HK-2 (cell line): ENCODE measurements around the gene SNORC.
"Not testable (repeated sequence)": the region's sequence is repeated elsewhere in the genome, so short reads cannot be mapped to it uniquely, and the experiment has no call there.

Experiments
- DNase-seq: peaks from one replicate; pipeline ENCODE4 v3.0.0-alpha.2; 2018; ENCODE audit not compliant: unreplicated experiment

Gene SNORC

DNA sequence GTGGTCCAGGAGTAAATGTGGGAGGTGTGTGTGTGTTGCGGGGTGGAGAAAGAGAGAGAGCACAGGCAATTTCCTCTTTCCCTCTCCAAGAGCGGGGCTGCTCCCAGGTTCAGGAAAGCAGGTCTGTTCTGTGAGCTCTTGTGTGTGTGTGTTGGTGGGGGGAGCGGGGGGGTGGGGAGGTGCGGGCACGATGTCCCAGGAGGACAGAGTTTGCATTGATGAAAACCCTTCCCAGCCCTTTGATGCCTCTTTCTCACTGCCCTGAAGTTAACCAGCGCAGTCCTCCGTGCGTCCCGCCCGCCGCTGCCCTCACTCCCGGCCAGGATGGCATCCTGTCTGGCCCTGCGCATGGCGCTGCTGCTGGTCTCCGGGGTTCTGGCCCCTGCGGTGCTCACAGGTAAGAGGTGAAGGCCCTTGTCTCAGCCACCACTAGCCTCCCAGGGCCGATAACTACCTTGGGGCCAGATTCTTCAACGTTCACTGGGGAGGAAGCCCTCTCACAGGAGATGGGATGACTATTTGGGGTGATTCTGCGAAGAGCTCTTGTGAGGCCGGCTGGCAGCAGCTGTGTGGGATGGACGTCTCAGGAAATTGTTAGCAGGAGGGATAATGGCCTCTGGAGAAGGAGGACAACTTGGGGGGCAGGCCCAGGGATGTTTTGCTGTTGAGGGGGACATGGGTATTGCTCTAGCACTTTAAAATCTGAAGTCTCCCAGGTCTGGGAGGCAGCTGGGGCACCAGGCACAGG lies at the start of gene SNORC:
TSS of gene SNORC (plus strand) at position 247 of the 748 bp plus-strand sequence. CDS start at position 325, 78 bp downstream.
- no peak for DNase-seq

DNA sequence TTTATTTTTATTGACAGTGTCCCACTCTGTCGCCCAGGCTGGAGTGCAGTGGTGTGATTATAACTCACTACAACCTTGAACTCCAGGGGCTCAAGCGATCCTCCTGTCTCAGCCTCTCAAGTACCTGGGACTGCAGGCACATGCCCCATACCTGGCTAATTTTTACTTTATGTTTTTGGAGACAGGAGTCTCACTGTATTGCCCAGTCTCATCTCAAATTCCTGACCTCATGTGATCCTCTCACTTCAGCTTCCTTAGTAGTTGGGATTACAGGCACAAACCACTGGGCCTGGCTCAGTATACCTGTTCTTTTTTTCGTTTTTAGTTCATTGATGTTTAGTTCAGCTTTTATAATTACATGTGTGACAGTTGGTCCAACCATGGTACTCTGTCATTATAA lies 40.1 kb upstream of the SNORC start:
- no peak for DNase-seq

DNA sequence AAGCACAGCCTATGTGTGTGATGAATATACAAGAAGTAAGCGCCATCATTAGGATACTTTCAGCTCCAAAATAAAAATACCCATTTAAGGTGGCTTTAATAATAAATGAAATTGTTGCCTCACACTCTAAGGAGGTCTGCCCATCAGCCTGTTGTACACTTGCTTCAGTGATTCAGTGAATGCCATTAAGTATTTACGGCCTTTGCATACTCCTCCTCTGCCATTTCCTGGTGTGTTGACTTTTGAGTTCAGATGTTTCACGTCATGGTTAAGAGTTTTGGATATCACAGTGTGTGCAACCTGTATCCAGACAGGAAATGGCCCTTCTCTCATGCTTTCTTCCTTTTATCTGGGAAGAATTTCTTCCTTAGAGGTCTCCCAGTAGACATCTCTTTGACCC lies 38.6 kb upstream of the SNORC start:
- no peak for DNase-seq

DNA sequence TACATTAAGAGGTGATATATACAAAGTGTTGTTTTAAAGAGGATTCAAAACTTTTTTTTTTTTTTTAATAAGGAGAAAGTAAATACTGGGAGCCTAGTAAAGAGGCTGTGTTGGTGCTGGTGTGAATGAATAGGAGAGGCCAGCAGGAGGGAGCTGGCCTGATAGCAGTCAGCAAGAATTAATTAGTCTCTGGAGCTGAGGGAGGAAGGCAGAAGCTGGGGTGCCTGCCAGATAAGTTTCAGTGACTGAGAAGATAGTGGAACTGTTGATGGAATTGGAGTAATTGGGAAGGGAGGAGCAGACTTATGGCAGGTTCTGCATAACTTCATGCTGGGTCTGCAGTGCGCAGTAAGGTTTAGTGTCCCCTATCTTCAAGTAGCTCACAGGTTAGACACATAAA lies 36.2 kb upstream of the SNORC start:
- no peak for DNase-seq

DNA sequence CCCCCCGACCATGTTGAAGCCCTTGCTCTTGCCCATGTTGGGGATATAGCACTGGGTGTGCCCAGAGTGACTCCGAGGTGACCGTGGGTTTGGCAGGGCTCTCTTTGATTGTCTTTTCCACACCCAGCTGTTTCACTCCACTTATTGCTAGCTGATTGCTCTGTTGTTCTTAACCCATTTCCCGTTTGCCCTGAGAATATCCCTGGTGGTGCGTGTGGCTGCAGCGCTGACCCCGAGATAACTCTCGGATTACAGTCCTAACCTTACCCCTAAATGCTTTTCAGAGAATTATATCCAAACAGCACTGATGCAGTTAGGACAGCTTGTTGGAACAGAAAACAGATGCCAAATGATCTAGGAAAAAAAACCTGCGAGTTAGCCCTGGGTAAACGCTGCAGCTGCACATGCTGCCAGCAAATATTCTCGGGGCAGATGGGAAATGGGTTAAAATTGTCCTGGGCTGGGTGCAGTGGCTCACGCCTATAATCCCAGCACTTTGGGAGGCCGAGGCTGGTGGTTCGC lies 34.3 kb upstream of the SNORC start:
- DNase-seq, result no peak

DNA sequence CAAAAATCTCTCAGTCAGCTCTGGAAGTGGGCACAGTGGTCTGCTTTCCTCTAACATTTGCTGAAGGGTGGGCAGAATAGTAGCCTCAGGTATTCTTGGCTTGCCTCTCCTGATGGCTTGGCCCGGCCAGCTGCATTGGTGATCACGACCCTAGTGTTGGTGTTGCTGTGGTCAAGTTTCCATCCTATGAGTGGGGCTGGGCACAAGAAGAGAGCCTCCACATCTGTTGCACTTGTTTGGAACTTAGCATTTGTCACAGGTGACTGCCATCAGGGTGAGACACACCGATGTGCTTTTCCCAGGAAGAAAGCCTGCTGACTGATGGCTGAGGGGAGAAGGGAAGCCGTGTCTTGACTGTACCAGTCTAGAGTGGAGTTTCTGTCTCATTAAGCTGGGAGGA lies 33.1 kb upstream of the SNORC start:
- DNase-seq, result no peak

DNA sequence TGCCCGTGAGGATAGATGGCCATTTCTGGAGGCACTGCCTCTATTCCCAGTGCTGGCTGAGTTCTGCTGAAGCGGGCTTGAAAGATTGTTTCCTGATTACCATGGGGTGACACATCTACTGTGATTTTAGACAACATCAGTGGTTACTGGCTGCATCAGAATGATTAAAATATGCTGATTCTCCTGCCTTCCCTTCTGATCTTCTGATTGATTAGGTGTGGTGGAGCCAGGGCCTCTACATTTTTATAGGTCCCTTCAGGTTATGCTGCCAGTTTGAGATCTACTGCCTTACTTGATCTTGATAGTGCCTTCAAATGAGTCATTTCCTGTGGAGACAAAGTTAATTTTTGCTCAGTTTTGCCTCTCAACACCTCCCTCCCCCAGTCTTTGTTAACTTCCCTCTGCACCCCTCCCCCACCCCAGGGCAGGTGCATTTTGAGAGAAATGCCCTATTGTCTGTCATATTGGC lies 31.6 kb upstream of the SNORC start:
- DNase-seq, result no peak

DNA sequence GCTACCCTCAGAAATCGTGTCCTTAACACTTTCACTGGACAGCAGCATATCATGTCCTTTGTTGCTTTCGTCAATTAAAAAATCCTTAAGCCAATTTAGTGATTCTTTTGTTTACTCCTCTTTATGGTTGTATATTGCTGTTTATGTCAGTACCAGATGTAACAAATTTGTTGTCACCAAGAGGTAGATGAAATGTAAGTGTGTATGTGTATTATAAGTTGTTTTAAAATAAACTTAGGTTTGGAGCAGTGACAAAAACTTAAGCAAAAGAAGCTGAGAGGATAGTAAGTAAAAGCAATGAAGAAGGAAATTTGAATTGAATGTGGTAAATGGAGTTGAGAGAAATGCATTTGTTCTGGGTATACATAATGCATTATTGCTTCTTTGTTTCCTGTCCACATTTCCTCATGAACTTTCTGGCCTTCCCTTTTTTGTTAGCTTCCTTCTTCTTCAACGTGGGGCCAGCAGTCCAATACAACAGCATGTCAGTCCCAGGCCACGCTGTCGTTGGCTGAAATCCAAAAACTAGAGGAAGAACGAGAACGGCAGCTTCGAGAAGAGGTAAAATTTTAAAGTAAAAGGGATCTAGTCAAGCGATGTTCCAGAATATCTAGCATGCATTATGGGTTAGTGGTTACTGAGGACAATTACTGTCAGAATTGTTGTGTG lies 30.5 kb upstream of the SNORC start:
- no peak for DNase-seq

DNA sequence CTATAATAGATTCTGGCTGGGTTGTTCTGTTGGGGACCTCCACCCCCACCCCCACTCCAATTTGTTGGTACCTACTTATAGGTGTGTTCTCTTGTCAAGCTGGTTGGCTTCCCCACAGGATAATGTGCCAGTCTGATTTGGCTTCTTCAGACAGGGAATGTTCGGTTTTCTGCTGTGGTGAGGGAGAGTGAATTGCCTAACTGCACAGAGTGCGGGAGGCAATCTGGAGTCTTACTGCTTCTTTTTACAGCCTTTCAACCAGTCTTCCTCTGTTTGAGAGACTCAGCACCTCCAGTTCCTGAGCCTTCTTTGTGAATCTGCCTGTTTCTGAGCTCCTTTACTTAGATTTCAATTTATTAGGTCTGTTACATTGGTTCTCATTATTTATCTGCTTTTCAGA lies 27.4 kb upstream of the SNORC start:
- DNase-seq, result no peak

DNA sequence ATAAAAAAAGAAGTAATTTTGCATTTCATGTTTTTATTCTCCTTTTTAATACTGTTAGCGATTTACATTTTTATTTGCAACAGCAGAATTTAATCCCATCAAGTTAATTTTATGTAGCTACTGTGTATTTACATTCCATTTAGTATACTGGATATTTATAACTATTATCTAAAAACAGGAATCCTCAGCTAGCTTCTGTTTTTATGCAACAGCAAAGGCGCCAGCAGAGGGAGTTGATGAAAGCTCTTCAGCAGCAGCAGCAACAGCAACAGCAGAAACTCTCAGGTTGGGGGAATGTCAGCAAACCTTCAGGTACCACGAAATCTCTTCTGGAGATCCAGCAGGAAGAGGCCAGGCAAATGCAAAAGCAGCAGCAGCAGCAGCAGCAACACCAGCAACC lies 26.2 kb upstream of the SNORC start:
- DNase-seq, result no peak

DNA sequence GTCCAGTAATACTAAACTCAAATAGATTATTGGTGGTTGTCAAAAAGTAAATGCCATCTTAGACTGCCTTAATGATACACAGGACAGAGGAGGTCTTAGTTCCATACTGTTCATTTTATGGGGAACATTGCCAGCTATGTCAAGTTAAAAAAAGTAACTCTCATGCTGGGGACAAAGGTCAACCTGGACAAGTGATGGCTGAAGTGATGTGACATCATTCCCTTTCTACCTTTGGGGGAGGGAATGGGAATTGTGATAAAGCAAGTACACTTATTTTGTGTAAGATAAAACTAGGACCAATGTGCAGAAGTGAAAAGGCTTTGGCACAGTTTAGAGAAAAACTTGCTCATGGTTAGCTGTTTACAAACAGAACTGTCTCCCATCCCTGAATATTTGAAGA lies 24.0 kb upstream of the SNORC start:
- DNase-seq, result no peak

DNA sequence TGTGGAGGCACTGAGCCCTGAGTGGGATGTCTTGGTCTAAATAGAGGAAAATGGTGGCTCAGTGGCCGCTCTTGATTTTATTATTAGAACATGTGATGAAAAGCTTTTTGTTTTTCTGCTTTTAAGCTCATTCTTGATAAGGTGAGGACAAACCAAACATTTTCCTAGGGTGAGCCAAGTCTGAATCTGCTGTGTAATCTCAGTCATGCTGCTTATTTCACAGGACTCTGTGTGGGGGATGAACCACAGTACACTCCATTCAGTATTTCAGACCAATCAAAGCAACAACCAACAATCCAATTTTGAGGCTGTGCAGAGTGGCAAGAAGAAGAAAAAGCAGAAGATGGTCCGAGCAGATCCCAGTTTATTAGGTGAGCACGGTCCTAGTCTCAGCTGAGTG lies 20.0 kb upstream of the SNORC start:
- DNase-seq, result no peak

DNA sequence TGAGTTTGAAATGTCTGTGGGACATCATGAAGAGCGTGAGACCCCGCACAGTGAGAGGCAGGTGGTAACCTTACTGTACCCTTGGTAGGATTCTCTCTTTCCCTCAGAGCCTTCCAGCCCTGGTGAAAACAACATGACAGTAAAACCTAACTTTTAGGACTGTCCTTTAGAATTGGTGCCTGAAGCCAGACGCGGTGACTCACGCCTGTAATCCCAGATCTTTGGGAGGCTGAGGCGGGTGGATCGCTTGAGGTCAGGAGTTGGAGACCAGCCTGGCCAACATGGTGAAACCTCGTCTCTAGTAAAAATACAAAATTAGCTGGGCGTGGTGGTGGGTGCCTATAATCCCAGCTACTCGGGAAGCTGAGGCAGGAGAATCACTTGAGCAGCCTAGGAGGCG lies 18.0 kb upstream of the SNORC start:
- DNase-seq, result not testable (repeated sequence)

DNA sequence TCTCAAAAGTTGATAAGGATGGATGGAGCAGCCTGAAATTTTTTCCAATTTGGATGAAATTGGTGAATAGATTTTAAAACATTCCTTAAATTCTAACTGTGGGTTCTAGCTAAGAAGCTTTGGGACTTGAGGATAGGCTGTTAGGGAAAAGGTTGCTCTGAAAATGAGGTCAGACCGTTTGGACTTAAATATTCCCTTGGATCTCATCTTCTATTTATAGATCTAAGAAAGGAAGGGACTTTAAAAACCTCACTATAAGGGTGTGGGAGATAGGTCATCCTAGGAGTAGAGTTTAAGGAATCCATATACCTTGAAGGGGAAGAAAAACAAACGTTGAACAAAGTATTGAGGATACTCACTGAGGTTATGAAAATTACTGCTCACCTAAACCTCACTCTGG lies 17.4 kb upstream of the SNORC start:
- DNase-seq, result no peak

DNA sequence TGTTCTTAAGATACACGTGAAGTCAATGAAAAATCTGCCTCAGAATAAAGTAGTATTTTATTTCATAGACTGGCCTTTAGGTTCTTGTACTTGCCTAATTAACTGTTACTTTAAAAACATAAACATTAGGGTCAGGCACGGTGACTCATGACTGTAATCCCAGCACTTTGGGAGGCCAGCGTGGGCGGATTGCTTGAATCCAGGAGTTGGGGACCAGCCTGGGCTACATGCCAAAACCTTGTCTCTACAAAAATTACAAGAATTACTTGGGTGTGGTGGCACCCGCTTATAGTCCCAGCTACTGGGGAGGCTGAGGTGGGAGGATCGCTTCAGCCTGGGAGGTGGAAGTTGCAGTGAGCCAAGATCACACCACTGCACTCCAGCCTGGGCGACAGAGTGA lies 16.0 kb upstream of the SNORC start:
- DNase-seq, result peak; percentile 30

DNA sequence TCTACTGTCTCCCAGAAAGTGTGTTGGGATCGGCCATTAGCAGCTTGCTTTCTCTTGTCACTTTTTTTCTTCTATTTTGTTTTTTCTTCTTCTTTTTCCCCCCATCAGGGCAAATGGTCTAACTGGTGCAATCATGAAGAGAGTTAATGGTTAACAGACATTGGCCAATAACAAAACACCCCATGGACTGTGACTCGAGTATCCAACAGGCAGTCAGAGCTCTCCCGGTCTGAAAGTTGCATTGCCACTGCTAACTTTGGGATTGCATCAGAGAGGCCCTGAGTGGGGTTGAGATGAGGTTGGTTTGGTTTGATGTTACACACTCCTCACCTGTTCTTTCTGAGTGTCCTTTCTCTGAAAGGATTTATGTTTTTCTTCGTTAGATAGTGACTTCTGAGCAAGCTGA lies 12.9 kb upstream of the SNORC start:
- DNase-seq, result no peak

DNA sequence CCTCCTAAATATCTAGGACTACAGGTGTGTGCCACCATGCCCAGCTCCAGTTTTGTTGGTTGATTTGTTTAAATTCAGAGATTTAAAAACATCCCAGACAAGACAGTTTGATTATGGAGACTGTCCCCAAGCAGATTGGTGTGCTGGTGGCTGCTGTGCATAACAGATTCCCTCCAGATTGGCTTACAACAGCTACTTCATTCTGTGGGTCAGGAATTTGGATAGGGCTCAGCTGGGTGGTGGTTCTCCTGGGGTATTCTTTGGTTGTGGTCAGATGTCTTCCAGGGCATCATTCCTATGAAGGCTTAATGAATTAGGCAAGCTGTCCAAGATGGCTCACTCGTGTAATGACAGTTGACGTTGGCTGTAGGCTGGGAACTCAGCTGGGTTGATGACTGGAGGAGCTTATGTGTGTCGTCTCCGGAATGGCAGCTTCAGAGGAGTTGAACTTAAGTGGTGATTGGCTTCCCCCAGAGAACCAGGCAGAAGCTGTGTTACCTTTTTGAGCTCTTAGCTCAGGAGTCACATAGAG lies 10.6 kb upstream of the SNORC start:
- no peak for DNase-seq

DNA sequence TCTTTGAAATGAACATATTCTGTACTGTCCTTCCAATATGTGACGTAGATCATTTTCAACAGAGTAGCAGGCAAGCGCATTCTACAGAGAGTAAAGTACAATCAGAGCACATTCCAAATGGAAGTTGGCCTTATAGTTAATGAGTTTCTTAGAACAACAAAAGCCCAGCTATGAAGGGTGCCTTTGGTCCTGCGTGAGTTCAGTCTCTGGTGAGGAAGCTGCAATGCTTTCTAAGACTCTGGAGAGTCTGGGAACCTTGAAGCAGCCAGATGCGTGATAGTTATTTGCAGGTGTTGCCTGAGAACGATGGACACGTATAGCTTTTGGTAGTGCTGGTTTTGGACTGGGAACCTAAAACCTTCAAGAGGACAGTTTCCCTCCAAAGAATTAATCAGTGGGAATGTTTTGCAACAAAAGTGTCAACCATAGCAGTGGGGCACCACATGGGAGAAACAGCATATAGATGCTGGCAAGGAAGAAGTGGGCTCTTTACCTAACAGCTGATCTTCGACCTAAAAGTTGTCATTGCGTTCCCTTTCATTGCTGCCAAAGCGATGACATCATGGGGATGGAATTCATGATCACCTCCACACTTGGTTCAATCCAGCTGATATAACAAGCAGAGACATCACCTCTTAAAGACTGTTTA lies 9.3 kb upstream of the SNORC start:
- no peak for DNase-seq

DNA sequence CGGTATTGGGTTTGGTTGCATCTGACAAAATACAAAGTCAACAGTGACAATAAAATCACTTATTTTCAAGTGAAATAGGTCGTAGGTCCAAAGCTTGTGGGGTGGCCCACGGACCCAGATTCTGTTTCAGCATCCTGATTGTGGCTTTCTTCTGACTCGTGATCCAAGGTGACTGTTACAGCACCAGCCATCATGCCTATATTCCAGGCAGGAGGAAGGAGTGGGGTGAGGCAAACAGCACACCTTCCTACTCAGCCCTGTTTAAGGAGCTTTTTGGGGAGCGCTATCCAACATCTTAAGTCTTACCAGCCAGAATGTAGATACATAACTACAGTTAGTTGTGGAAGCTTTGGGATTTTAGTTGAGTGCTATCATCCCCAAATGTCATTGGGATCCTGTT lies 8.7 kb upstream of the SNORC start:
- DNase-seq, result no peak

DNA sequence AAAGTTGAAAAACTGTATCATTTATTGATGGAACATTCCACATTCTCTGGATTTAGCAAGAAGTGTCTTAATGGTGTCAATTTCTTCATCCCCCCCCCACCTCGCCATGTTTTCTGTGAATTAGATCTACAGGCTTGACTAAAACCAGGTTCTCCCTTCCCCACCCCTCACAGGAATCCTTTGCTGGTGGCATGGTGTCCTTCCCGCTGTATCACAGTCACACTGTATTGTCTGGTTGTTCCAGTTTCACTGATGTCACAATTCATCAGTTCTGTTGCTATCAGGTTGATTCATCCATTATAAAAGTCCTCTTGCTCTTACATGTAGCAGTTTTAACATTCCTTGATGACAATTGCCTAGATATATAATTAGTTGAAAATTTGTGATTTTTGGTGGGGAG lies 6.1 kb upstream of the SNORC start:
- DNase-seq, result no peak

DNA sequence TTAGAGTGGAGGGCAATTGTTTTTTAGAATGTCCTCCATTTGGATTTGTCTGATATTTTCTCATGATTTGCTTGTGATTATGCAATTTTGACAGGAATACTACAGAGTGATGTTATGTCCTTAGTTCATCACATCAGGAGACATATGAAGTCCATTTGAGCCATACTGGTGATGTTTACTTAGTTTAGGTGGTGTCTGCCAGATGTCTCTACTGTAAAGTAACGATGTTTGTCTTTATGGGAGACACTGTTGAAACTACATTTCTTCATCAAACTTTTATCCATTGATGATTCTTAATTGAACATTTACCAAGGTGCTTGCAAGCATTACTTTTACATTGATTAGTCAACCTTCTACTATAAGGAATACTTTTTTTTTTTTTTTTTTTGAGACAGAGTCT lies 4.9 kb upstream of the SNORC start:
- no peak for DNase-seq

DNA sequence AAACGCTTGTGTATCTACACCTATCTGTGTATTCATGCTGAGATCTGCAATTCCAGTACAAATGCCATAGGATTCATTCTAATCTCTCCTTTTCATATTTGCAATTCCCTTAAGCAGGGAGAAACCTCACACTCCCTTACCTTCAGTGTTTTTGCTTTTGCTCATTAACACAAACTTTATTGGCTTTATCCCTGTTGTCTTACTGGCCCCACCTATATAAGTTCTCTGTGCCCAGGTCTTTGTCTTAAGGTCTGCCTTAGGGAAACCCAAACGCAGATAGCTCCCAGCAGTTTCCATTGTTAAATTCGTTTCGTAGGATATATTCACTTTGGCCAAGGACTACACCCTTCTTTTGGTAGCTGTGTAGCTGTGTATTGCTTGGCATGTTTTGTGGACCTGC lies 4.0 kb upstream of the SNORC start:
- no peak for DNase-seq
